Fibroblast of mammary gland (primary cell): ENCODE results near the gene SLC6A4.

Experiments used
- DNase-seq: peaks from one replicate; pipeline ENCODE4 v3.0.0-alpha.2; 2010; ENCODE audit warnings: low read depth
- H3K4me3 ChIP-seq: 2 replicates; pipeline ENCODE4 v1.5.1; 2011; ENCODE audit warnings: low read depth, mild to moderate bottlenecking, low read length, moderate library complexity; ENCODE audit not compliant: control insufficient read depth
- TF ChIP-seq, protein P1 (sequence below): conservative IDR thresholded peaks from 2 replicates; pipeline ENCODE4 v1.5.1; 2011; ENCODE audit warnings: low read depth, low read length, inconsistent platforms; ENCODE audit not compliant: control insufficient read depth, insufficient read depth

Gene SLC6A4

GRCh38 chr17:30229012-30229411, 6.5 kb downstream of the SLC6A4 start:
- peak; percentile 25 for DNase-seq
- TF ChIP-seq, protein P1, sequence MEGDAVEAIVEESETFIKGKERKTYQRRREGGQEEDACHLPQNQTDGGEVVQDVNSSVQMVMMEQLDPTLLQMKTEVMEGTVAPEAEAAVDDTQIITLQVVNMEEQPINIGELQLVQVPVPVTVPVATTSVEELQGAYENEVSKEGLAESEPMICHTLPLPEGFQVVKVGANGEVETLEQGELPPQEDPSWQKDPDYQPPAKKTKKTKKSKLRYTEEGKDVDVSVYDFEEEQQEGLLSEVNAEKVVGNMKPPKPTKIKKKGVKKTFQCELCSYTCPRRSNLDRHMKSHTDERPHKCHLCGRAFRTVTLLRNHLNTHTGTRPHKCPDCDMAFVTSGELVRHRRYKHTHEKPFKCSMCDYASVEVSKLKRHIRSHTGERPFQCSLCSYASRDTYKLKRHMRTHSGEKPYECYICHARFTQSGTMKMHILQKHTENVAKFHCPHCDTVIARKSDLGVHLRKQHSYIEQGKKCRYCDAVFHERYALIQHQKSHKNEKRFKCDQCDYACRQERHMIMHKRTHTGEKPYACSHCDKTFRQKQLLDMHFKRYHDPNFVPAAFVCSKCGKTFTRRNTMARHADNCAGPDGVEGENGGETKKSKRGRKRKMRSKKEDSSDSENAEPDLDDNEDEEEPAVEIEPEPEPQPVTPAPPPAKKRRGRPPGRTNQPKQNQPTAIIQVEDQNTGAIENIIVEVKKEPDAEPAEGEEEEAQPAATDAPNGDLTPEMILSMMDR, result no peak
- H3K4me3 ChIP-seq, result no peak overlapping the region

DNA sequence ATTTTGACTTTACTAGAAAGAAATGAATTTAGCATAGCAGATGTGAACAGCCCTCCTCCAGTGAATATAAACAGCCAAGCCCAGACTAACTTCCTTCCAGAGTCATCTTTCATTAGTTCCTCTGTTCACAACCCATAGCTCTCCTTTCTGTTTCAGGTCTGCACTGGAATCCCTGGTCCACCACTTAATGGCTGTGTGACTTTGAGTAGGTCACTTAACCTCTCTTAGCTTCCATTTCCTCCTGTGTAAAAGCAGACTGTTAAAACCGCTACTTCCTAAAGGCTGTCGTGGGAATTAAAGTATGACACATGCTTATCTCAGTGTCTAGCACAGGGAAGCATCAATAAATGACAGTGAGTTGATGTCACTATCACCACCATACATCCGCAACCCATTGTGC, 7.5 kb downstream of the SLC6A4 start:
- no peak overlapping the region for H3K4me3 ChIP-seq
- no peak for DNase-seq
- TF ChIP-seq, protein P1, result no peak

- TF ChIP-seq, protein P1, result no peak
- DNase-seq, result no peak
- no peak overlapping the region for H3K4me3 ChIP-seq
Observed at GRCh38 chr17:30226878-30227277, 8.6 kb downstream of the SLC6A4 start.

GRCh38 chr17:30225919-30226553, 9.5 kb downstream of the SLC6A4 start:
- TF ChIP-seq, protein P1, result no peak
- no peak overlapping the region for H3K4me3 ChIP-seq
- DNase-seq, result no peak

GRCh38 chr17:30225112-30225511, 10.4 kb downstream of the SLC6A4 start:
- TF ChIP-seq, protein P1, result no peak
- no peak overlapping the region for H3K4me3 ChIP-seq
- DNase-seq, result no peak

DNA sequence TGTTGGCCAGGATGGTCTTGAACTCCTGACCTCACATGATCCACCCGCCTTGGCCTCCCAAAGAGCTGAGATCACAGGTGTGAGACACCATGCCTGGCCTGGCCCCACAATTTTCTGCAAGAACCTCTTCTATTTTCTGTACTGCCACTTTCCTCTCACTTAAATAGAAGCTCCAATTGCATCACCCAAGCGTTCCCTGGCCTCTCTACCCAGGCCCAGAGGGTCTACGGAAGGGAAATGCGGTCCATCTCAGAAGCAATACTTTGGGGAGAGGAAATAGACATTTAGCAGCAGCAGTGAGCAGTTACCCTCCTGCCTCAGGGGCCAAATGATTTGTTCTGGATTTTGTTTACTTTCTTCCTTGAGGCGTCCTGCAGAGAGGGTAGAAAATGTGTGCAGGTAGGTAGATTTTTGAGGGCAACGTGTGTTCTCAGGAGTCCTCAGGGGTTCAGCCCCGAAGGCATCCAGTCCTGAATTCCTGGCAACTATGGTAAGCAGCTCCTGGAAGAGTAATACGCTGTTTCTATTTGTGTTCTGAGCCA, 11.0 kb downstream of the SLC6A4 start:
- DNase-seq, result no peak
- TF ChIP-seq, protein P1, result no peak
- no peak overlapping the region for H3K4me3 ChIP-seq
